ENCODE measurements around the gene TSPAN13.

TSPAN13 gene

GRCh38 chr7:16778476-16778875, 24.9 kb downstream of the TSPAN13 start:
- no peak for DNase-seq

GRCh38 chr7:16779051-16779450, 25.5 kb downstream of the TSPAN13 start:
- no peak for DNase-seq

- DNase-seq, result no peak
Measured at GRCh38 chr7:16780596-16780995, 27.0 kb downstream of the TSPAN13 start.

GRCh38 chr7:16785321-16785720, 31.8 kb downstream of the TSPAN13 start:
- DNase-seq, result no peak

- DNase-seq, result no peak
Measured at GRCh38 chr7:16785846-16786245, 32.3 kb downstream of the TSPAN13 start.

GRCh38 chr7:16786257-16786656, 32.7 kb downstream of the TSPAN13 start:
- no peak for DNase-seq

- DNase-seq, result no peak
Measured at GRCh38 chr7:16787127-16787526, 33.6 kb downstream of the TSPAN13 start.

- DNase-seq, result no peak
Measured at GRCh38 chr7:16791071-16791470, 37.5 kb downstream of the TSPAN13 start.

- DNase-seq, result no peak
Measured at GRCh38 chr7:16791905-16792698, 38.5 kb downstream of the TSPAN13 start.

- DNase-seq, result no peak
Measured at GRCh38 chr7:16794986-16795385, 41.4 kb downstream of the TSPAN13 start.

- no peak for DNase-seq
Measured at GRCh38 chr7:16795624-16796023, 42.1 kb downstream of the TSPAN13 start.

- peak; percentile 37 for DNase-seq
Measured at GRCh38 chr7:16801111-16801542, 47.6 kb downstream of the TSPAN13 start.

GRCh38 chr7:16801579-16801978, 48.0 kb downstream of the TSPAN13 start:
- no peak for DNase-seq

- DNase-seq, result no peak
Measured at GRCh38 chr7:16803125-16803524, 49.6 kb downstream of the TSPAN13 start.

- no peak for DNase-seq
Measured at GRCh38 chr7:16803881-16804673, 50.5 kb downstream of the TSPAN13 start.

- DNase-seq, result no peak
Measured at GRCh38 chr7:16804674-16805439, 51.3 kb downstream of the TSPAN13 start, which contains the start of gene AGR2. Gene AGR2, minus strand, starts transcription at chr7:16804999. Its CDS starts 3,203 bp downstream, at chr7:16801796.

GRCh38 chr7:16805441-16805840, 51.9 kb downstream of the TSPAN13 start:
- DNase-seq, result no peak

GRCh38 chr7:16810112-16810511, 56.6 kb downstream of the TSPAN13 start:
- DNase-seq, result no peak

- no peak for DNase-seq
Measured at GRCh38 chr7:16810573-16810972, 57.0 kb downstream of the TSPAN13 start.

GRCh38 chr7:16811551-16811950, 58.0 kb downstream of the TSPAN13 start:
- DNase-seq, result no peak

- DNase-seq, result no peak
Measured at GRCh38 chr7:16812542-16813231, 59.1 kb downstream of the TSPAN13 start.

GRCh38 chr7:16813232-16813616, 59.7 kb downstream of the TSPAN13 start:
- DNase-seq, result no peak

- DNase-seq, result no peak
Measured at GRCh38 chr7:16815001-16815400, 61.4 kb downstream of the TSPAN13 start.
